ENCODE results near the gene DCAF8.
A peak's percentile ranks its signal among the peaks of the same experiment; 100 is the strongest.

Gene DCAF8

DNA sequence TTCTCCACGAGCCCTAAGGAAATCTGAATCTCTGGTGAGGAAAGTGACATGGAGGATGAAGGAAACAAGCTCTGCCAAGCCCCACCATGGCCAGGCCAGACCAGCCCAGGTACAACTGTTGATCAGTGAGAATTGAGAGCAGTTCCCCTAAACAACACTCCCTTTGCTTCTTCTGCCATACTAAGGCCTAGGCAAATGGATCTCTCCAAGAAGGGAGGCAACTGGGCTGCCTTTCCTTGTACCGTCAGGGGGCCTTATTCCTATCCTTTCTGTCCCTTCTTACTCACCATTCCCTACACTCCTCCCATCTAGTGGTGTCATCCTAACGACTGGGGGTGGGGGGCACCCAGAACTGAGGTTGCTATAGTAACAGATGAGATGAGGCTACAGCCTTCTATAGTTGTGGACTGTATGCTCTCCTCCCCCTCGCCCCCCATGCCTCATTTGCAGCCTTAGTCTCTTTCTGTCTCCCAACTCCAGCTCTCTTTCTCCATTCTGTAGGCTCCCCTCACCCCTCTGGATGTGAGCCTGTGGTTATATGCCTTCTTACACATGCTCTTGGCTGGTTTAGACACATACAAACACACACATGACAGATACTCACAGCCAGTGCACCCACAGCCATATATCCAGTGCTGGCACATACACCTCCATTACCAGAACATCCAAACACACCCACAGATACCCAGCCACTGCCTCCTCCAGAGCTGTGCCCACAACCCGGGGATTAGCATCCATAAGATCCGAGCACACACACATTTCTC is 53.6 kb downstream of the DCAF8 start:
- DNase-seq (ENCODE audit: low read depth), result no peak
- H3K4me3 ChIP-seq (ENCODE audit: low read depth, low read length), result no peak overlapping the region

- DNase-seq (ENCODE audit: low read depth), result no peak
- no peak overlapping the region for H3K4me3 ChIP-seq (ENCODE audit: low read depth, low read length)
These were observed 54.4 kb downstream of the DCAF8 start for GRCh38 chr1:160207771-160208556.

GRCh38 chr1:160207118-160207650 is 55.2 kb downstream of the DCAF8 start:
- peak overlapping the region; percentile 95 for H3K4me3 ChIP-seq (ENCODE audit: low read depth, low read length)
- DNase-seq (ENCODE audit: low read depth), result no peak

GRCh38 chr1:160206421-160207117 is 55.8 kb downstream of the DCAF8 start:
- DNase-seq (ENCODE audit: low read depth), result peak; percentile 62

DNA sequence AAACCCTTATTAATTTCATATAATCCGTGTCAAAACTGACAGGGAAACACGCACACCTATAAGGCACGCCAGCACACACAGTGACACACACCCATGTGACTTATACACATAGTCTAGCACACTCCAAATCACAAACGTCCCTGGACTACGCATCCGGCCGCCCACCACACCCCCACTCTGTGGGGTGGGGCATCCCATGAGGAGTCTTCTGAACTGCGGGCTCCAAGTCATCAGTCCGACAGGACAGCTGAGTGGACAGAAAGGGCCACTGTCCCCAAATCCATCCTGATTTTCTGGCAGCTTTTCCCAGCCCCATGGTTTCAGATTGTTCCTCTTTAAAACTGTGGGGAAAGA is 56.3 kb downstream of the DCAF8 start:
- DNase-seq (ENCODE audit: low read depth), result no peak
- H3K4me3 ChIP-seq (ENCODE audit: low read depth, low read length), result peak overlapping the region; percentile 95

More at GRCh38 chr1:160206421-160207117, 55.8 kb downstream of the DCAF8 start:
- H3K4me3 ChIP-seq (ENCODE audit: low read depth, low read length), result peak overlapping the region; percentile 95

DNA sequence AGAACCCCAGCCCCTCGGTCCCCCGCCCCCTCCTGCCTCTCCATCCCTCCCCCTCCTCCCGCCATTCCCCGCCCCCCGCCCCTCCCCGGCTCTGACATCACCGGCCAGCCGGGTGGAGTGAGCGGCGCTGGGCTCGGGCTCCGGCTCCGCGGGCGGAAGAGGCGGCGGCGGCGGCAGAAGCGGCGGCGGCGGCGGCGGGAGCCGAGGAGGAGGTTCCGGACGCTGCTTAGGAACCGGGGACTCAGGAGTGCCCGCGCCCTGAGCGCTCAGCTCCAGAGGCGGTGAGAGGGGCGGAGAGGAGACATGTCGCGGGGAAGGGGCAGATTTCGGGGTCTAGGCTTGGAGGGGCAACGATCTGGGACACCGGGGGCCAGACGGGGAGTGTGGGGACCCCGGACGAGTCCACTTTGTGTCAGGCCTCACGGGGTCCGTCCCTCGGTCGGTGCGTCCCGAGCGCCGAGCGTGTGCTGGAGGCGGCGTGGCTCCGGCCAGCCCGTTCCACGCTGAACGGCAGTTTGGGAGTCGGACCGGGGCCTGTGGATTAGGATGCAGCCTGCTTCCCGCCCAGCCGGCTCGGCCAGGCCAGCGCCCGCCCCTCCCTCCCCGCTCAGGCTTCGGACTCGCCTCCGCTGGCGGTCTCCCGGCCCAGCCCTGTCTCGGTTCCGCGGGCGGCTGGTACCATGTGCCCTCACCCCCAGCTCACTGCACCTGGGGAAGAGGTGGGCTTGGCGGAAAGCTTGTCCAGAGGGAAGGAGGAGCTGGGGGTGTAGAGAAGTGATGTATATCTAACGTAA is 56.9 kb downstream of the DCAF8 start, which contains the start of gene PEA15:
TSS of gene PEA15 (plus strand) at position 143 of the 794 bp plus-strand sequence. CDS start 6,161 bp downstream, outside the sequence.
- H3K4me3 ChIP-seq (ENCODE audit: low read depth, low read length), result peak within 1 kb of the TSS; percentile 95
- DNase-seq (ENCODE audit: low read depth), result no peak

DNA sequence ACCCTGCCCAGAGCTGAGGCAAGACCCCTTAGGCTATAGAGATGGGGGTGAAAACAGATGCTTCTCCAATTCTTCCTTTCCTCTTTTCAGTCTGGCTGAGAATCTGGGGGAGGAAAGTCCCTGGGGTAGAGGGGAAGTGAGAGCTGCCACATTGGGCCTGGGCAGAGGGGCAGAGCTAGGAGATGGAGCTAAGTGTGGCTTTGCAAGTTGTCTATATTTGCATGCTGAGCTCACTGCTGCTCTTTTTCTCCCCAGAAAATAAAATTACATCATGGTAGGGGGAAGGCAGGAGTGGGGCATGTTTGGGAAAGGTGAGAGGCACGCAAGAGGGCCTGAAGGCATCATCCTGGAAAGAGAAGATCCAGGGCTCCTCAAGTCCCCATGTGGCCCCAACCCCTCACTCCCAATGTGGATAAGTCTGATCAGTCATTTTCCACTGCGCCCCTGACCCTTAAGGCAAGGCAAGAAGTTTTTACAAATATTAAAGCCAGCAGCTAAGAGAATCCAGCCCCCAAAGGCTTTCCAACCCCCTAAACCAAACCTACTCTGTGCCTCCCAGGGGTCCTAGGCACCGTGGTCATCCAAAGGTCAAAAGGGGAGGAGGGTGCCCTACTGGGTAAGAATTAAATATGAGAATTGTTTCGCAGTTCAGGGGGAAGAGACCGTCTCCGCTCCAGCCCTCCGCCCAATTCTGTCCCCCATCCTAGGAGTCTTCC is 57.7 kb downstream of the DCAF8 start:
- DNase-seq (ENCODE audit: low read depth), result no peak
- peak overlapping the region; percentile 38 for H3K4me3 ChIP-seq (ENCODE audit: low read depth, low read length)

- DNase-seq (ENCODE audit: low read depth), result no peak
- H3K4me3 ChIP-seq (ENCODE audit: low read depth, low read length), result no peak overlapping the region
These were observed 61.6 kb downstream of the DCAF8 start for GRCh38 chr1:160200786-160201185.

- no peak overlapping the region for H3K4me3 ChIP-seq (ENCODE audit: low read depth, low read length)
- DNase-seq (ENCODE audit: low read depth), result no peak
These were observed 65.1 kb downstream of the DCAF8 start for GRCh38 chr1:160197231-160197630.

DNA sequence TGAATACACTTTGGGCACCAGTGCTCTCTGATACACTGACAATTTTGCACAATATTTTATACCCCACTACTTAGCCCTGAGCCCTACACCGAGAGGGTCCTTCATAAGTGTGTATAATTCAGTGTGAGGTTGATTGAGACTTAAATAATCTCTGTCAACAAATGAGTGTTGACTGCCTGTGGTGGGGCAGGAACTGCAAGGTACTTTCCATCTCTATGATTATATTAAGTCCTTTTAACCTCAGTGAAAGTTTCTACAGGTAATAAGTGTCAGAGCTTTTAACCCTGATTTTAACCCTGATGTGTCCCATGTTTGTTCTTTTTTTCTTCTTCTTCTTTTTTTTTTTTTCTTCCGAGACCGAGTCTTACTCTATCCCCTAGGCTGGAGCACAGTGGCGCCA is 66.2 kb downstream of the DCAF8 start:
- H3K4me3 ChIP-seq (ENCODE audit: low read depth, low read length), result no peak overlapping the region
- no peak for DNase-seq (ENCODE audit: low read depth)

DNA sequence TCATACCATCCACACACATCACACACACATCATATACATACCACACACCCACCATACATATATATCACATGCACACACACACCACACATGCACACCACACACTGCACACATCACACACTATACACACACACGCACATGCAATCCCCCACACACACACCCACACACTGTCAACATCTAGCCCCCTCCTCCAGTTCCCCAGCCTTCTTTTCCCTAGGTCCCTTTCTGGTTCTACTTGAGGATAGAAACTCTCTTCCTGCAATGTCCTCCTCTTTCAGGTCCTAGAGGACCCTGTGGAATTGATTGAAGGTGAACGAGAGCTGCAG is 67.7 kb downstream of the DCAF8 start:
- no peak overlapping the region for H3K4me3 ChIP-seq (ENCODE audit: low read depth, low read length)
- DNase-seq (ENCODE audit: low read depth), result no peak

DNA sequence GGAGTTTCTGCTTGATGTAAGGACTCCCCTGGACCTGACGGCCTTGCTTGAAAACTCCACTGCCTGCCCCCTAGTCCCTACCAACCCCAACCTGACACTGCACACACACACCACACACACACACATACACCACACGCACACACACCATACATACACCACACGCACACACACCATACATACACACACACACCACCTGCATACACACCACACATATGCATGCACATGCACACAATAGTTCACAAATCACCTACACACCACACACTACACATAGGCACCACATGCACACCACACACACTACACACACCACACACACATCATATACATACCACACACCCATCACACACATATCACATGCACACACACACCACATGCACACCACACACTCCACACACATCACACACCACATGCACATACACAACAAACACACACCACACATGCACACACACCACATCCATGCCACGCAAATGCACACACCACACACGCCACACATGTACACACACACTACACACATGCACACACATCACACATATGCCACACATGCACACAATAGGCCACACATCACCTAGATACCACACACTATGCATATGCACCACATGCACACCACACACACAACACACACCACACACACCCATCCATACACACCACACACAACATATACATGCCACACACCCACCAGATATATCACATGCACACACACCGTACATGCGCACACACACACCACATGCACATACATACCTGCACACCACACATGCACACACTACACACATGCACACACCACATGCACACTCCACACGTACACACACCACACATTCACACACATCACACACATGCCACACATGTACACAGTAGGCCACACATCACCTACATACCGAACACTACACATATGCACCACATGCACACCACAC is 68.3 kb downstream of the DCAF8 start:
- DNase-seq (ENCODE audit: low read depth), result no peak
- no peak overlapping the region for H3K4me3 ChIP-seq (ENCODE audit: low read depth, low read length)

GRCh38 chr1:160193091-160193819 is 69.1 kb downstream of the DCAF8 start:
- peak; percentile 61 for DNase-seq (ENCODE audit: low read depth)
- no peak overlapping the region for H3K4me3 ChIP-seq (ENCODE audit: low read depth, low read length)

DNA sequence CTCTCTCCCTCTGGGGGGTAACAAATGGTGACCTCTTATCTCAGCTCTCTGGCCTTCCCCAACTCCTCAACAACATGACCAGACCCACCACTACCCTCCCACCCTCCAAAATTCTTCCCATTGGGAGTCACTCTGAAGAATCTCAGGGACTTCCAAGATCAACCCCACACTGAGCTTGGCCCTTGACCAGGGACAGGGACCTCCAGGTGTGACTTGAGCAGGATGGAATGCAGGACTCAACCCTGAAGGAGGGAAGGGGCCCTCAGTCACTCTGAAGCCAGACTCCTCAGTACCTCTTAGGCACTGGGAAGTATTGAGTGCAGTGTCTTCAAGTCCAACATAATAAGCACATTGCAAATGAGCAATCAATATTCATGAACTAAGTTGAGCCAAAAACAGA is 70.1 kb downstream of the DCAF8 start:
- no peak overlapping the region for H3K4me3 ChIP-seq (ENCODE audit: low read depth, low read length)
- no peak for DNase-seq (ENCODE audit: low read depth)

DNA sequence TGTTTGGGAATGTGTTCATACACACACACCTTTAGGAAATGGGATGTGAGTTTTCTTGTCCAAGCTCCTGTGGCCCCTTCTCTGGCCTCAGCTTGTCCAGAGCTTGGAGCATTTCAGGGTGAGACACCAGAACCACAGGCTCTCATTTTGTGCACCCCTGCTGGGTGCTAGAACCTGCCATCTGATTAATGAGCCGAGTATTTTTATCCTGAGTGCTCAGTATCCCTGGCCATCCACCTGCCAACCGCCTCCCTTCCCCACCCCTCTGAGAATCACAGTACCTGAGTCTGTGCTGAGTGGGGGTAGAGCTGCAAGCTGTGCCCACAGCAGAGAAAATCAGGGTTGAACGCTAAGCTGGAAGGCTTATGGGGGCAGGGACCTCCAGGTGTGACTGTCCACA is 70.6 kb downstream of the DCAF8 start:
- DNase-seq (ENCODE audit: low read depth), result no peak
- H3K4me3 ChIP-seq (ENCODE audit: low read depth, low read length), result no peak overlapping the region

DNA sequence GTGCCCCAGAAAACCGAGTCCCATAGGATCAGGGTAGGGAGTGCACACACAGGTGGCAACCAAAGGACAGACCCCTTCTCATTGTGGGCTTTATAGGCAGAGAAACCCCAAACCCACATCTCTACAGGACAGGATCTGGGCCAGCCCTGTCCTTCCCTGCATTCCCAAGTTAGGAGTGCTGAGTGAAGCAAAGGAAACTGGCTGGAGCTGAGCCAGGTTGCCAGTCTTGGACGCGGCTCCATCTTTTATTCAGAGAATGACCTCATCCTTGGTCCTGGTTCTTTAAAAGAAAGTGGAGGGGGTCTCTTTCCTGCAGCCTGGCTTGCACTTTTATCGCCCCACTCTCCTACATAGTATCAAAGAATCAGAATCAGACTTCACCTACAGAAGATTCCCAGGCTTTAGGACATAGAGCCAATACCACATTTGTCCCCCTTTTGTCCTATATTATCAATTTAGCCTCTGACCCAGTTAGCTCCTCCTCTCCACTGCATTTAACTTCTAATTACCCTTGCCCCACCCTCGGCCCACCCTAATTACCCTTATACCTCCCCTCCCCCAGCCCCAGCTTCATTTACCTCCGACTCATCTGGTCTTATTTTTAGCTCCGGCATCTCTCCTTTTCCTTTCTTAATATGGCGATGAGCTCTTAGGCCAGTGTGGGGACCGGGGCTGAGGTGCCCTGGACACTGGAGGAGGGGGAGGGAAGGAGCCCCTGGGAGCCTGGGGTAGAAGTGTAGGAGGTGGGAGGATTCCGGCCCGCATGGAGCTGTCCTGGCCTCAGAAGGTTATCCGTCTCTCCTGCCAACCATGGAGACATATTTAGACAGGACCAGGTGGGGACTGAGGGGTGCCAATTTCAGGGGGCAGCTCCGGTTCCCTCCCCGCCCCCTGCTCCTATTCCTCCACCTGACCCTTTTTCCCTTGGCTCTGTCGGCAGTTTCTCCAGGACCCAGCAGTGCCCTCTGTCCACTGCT is 72.4 kb downstream of the DCAF8 start, which contains the start of gene CASQ1:
TSS of gene CASQ1 (plus strand) at position 927 of the 977 bp plus-strand sequence. CDS start 177 bp downstream, outside the sequence.
- DNase-seq (ENCODE audit: low read depth), result no peak
- no peak within 1 kb of the TSS for H3K4me3 ChIP-seq (ENCODE audit: low read depth, low read length)
